T-helper 1 cell treated with Interleukin-12 subunit alpha and Interleukin-12 subunit beta and Interleukin-4 antibody, amounts not matched to agents 30 ng/mL and 1 ng/mL, for 36 hours (primary cell): ENCODE measurements around the gene TYRO3. TPM values are rescaled to one million over a fixed set of nuclear protein-coding genes. Genes with fewer than 3 reads are reported as not detected.

Experiments used
- intact Hi-C: fragments of 100-400 bp; cut with micrococcal nuclease; formaldehyde crosslinking; loops from one replicate; pipeline ENCODE4 v1.15.1; 2024
- total RNA-seq: library from RNA; stranded (reverse); gene quantifications from 2 replicates; pipeline ENCODE4 v1.2.3, GENCODE V29; 2022

The TYRO3 gene
- total RNA-seq, 1 donor from 2014 or later, result 1.5 TPM

GRCh38 chr15:41599061-41599460 is 40.0 kb downstream of the TYRO3 start:
- intact Hi-C loops, result no loop called here

- intact Hi-C loops, result no loop called here
These were observed 44.5 kb downstream of the TYRO3 start for GRCh38 chr15:41603411-41603935.

GRCh38 chr15:41603941-41604911 is 45.2 kb downstream of the TYRO3 start:
- intact Hi-C loops, result loop anchor here (1.0 kb wide), 5 partner anchors 92 to 300 kb away; partner anchors contain the start of gene MAPKBP1

- intact Hi-C loops, result no loop called here
These were observed 46.6 kb downstream of the TYRO3 start for GRCh38 chr15:41605566-41605965.

- intact Hi-C loops, result no loop called here
These were observed 48.0 kb downstream of the TYRO3 start for GRCh38 chr15:41606997-41607396.

GRCh38 chr15:41609123-41609522 is 50.1 kb downstream of the TYRO3 start:
- intact Hi-C loops, result no loop called here

- intact Hi-C loops, result no loop called here
These were observed 51.0 kb downstream of the TYRO3 start for GRCh38 chr15:41610048-41610447.

GRCh38 chr15:41620536-41621199 is 61.7 kb downstream of the TYRO3 start:
- intact Hi-C loops, result loop anchor here (1.0 to 5.0 kb wide), 4 partner anchors 40 to 390 kb away; partner anchors contain the start of genes CHP1, EXD1, ITPKA and MAPKBP1

- intact Hi-C loops, result loop anchor here (1.0 to 5.0 kb wide), 4 partner anchors 39 to 391 kb away; partner anchors contain the start of genes CHP1, EXD1, ITPKA and MAPKBP1
These were observed 62.5 kb downstream of the TYRO3 start for GRCh38 chr15:41621200-41622193.

GRCh38 chr15:41622901-41623300 is 63.9 kb downstream of the TYRO3 start:
- intact Hi-C loops, result loop anchor here (5.0 kb wide), 1 partner anchor 149 kb away; the partner anchor contains the start of gene MAPKBP1

GRCh38 chr15:41627203-41627602 is 68.2 kb downstream of the TYRO3 start:
- intact Hi-C loops, result no loop called here

GRCh38 chr15:41629463-41629862 is 70.5 kb downstream of the TYRO3 start:
- intact Hi-C loops, result no loop called here

- intact Hi-C loops, result no loop called here
These were observed 70.9 kb downstream of the TYRO3 start for GRCh38 chr15:41629883-41630282.

- intact Hi-C loops, result no loop called here
These were observed 71.7 kb downstream of the TYRO3 start for GRCh38 chr15:41630616-41631217.

- intact Hi-C loops, result no loop called here
These were observed 73.0 kb downstream of the TYRO3 start for GRCh38 chr15:41631880-41632470.

Other genes starting within 250 kb of the TYRO3 start
- gene OIP5, start 226.6 kb upstream of the TYRO3 start, total RNA-seq, result 14.5 and 17.7 TPM in 2 replicates
- gene NUSAP1, start 226.3 kb upstream of the TYRO3 start, total RNA-seq, result 170 and 176 TPM in 2 replicates
- 17.1 and 19.6 TPM in 2 replicates for gene NDUFAF1, start 156.7 kb upstream of the TYRO3 start, total RNA-seq
- 39.8 and 43.9 TPM in 2 replicates for gene RTF1, start 142.1 kb upstream of the TYRO3 start, total RNA-seq
- 1.1 and 2.1 TPM in 2 replicates for gene ITPKA, start 65.3 kb upstream of the TYRO3 start, total RNA-seq
- gene LTK, start 45.4 kb upstream of the TYRO3 start, total RNA-seq, result 0.49 and 0.78 TPM in 2 replicates
- 41.3 and 45.3 TPM in 2 replicates for gene RPAP1, start 15.0 kb upstream of the TYRO3 start, total RNA-seq
- 39.3 and 41.4 TPM in 2 replicates for gene MGA, start 101.2 kb downstream of the TYRO3 start, total RNA-seq
- 44.7 and 45.2 TPM in 2 replicates for gene MAPKBP1, start 215.3 kb downstream of the TYRO3 start, total RNA-seq